MG63 (cell line): ENCODE measurements around the gene ARHGAP22. TPM values are rescaled to one million over a fixed set of nuclear protein-coding genes. Genes with fewer than 3 reads are reported as not detected.

Source experiments
- DNase-seq: peaks from one replicate; pipeline ENCODE4 v3.0.0-alpha.2; 2020
- H3K27me3 ChIP-seq: fragments of 250-450 bp; sonication (Bioruptor Pico); 2 replicates; pipeline ENCODE4 v1.5.1; 2020; ENCODE audit warnings: mild to moderate bottlenecking, moderate library complexity
- H3K36me3 ChIP-seq: fragments of 250-450 bp; sonication (Bioruptor Pico); 2 replicates; pipeline ENCODE4 v1.5.1; 2020; ENCODE audit warnings: mild to moderate bottlenecking, moderate library complexity
- H3K4me3 ChIP-seq: fragments of 250-450 bp; sonication (Bioruptor Pico); 2 replicates; pipeline ENCODE4 v1.5.1; 2020; ENCODE audit warnings: mild to moderate bottlenecking, moderate library complexity
- H3K9me3 ChIP-seq: fragments of 250-450 bp; sonication (Bioruptor Pico); 2 replicates; pipeline ENCODE4 v1.5.1; 2020; ENCODE audit warnings: mild to moderate bottlenecking, moderate library complexity
- total RNA-seq: library from RNA; depleted of rRNA; stranded (reverse); fragments of >200 nt; shearing (Covaris generic); gene quantifications from 2 replicates; pipeline ENCODE4 v1.2.3, GENCODE V29; 2014; ENCODE audit warnings: low replicate concordance

The ARHGAP22 gene
- total RNA-seq, 1 experiment from 2014 or later = 23.2 TPM

GRCh38 chr10:48554656-48555055 lies 50.2 kb downstream of the ARHGAP22 start:
- DNase-seq = no peak
- no peak overlapping the region for H3K4me3 ChIP-seq

GRCh38 chr10:48554246-48554645 lies 50.6 kb downstream of the ARHGAP22 start:
- no peak overlapping the region for H3K4me3 ChIP-seq
- H3K27me3 ChIP-seq = no peaks in the 10 kb centered on the region
- no peak for DNase-seq
- no peaks in the 10 kb centered on the region for H3K9me3 ChIP-seq
- H3K36me3 ChIP-seq = no peaks in the 10 kb centered on the region; the same call in 1 of the 2 replicates

More at GRCh38 chr10:48554656-48555055, 50.2 kb downstream of the ARHGAP22 start:
- no peaks in the 10 kb centered on the region for H3K9me3 ChIP-seq
- H3K36me3 ChIP-seq = no peaks in the 10 kb centered on the region; the same call in 1 of the 2 replicates
- no peaks in the 10 kb centered on the region for H3K27me3 ChIP-seq

GRCh38 chr10:48552946-48553564 lies 51.8 kb downstream of the ARHGAP22 start:
- no peak overlapping the region for H3K4me3 ChIP-seq
- no peaks in the 10 kb centered on the region; the same call in 1 of the 2 replicates for H3K36me3 ChIP-seq
- H3K9me3 ChIP-seq = no peaks in the 10 kb centered on the region
- no peak for DNase-seq
- H3K27me3 ChIP-seq = no peaks in the 10 kb centered on the region

GRCh38 chr10:48551861-48552591 lies 52.8 kb downstream of the ARHGAP22 start:
- H3K36me3 ChIP-seq = no peaks in the 10 kb centered on the region; the same call in 1 of the 2 replicates
- no peak overlapping the region for H3K4me3 ChIP-seq
- no peaks in the 10 kb centered on the region for H3K27me3 ChIP-seq
- H3K9me3 ChIP-seq = no peaks in the 10 kb centered on the region
- peak; percentile 48 for DNase-seq

- no peak overlapping the region for H3K4me3 ChIP-seq
- DNase-seq = no peak
- H3K27me3 ChIP-seq = no peaks in the 10 kb centered on the region
- no peaks in the 10 kb centered on the region; the same call in 1 of the 2 replicates for H3K36me3 ChIP-seq
- H3K9me3 ChIP-seq = no peaks in the 10 kb centered on the region
Measured at GRCh38 chr10:48550977-48551376, 53.9 kb downstream of the ARHGAP22 start.

- no peak for DNase-seq
- H3K4me3 ChIP-seq = no peak overlapping the region
- H3K27me3 ChIP-seq = no peaks in the 10 kb centered on the region
- H3K36me3 ChIP-seq = no peaks in the 10 kb centered on the region; the same call in 1 of the 2 replicates
- H3K9me3 ChIP-seq = no peaks in the 10 kb centered on the region
Measured at GRCh38 chr10:48550071-48550691, 54.7 kb downstream of the ARHGAP22 start.

DNA sequence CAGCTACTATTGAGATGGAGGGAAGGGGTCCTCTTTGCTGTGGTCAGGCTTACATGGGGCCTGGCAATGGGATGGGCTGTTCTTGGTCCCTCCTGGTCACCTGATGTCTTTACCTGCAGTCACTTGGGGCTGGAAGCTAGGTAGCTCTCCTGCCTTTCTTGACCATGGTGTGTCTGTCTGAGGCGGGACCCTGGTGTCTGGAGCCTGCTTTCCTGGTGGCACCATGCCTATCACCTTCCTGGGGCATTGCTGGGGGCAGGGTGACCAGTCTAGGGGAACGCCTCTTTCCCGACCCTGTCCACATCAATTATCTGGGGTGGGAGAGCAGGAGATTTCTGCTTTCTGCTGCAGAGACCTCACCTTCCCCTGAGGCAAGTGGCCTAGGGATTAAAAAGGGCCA lies 55.6 kb downstream of the ARHGAP22 start:
- Histone ChIP-seq H3K36me3 (no peaks in the 10 kb centered on the region; the same call in 1 of the 2 replicates), H3K9me3 (no peaks in the 10 kb centered on the region), H3K4me3 (no peak overlapping the region), H3K27me3 (no peaks in the 10 kb centered on the region)
- no peak for DNase-seq

DNA sequence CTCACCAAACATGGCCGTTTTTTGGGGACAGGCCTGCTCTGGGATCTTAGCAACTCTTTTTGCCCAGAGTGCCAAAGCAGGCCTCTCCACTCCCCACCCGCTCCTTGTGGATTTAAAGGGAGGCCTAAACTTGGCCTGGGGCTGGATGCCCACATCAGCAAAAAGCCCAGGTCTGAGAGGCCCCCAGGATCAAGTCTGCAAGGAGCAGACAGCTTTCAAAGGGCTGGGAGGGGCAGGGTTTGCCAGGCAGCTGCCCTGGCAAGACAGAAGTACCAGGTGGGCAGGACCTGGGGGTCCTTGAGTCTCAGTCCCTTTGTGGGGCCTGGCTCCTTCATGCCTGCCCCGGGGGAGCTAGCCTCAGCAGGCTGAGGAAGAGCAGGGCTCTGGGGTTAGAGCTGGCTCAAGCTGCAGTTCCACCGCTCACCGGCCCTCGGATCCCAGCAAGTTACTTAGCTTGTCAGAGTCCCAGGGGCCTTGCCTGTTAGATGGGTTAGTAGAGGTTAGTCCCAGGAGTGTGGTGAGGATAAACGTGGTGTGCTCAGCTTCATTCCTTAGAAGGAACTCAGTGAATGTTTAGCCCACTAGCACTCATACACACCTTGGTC lies 56.2 kb downstream of the ARHGAP22 start:
- no peak overlapping the region for H3K4me3 ChIP-seq
- H3K27me3 ChIP-seq = no peaks in the 10 kb centered on the region
- no peaks in the 10 kb centered on the region for H3K9me3 ChIP-seq
- H3K36me3 ChIP-seq = no peaks in the 10 kb centered on the region; the same call in 1 of the 2 replicates
- no peak for DNase-seq

GRCh38 chr10:48547981-48548380 lies 56.9 kb downstream of the ARHGAP22 start:
- no peak for DNase-seq
- Histone ChIP-seq H3K36me3 (no peaks in the 10 kb centered on the region; the same call in 1 of the 2 replicates), H3K4me3 (no peak overlapping the region), H3K9me3 (no peaks in the 10 kb centered on the region), H3K27me3 (no peaks in the 10 kb centered on the region)

- no peak for DNase-seq
- H3K27me3 ChIP-seq = no peaks in the 10 kb centered on the region
- no peaks in the 10 kb centered on the region for H3K9me3 ChIP-seq
- H3K36me3 ChIP-seq = no peaks in the 10 kb centered on the region; the same call in 1 of the 2 replicates
- H3K4me3 ChIP-seq = no peak overlapping the region
Measured at GRCh38 chr10:48547061-48547895, 57.6 kb downstream of the ARHGAP22 start.

DNA sequence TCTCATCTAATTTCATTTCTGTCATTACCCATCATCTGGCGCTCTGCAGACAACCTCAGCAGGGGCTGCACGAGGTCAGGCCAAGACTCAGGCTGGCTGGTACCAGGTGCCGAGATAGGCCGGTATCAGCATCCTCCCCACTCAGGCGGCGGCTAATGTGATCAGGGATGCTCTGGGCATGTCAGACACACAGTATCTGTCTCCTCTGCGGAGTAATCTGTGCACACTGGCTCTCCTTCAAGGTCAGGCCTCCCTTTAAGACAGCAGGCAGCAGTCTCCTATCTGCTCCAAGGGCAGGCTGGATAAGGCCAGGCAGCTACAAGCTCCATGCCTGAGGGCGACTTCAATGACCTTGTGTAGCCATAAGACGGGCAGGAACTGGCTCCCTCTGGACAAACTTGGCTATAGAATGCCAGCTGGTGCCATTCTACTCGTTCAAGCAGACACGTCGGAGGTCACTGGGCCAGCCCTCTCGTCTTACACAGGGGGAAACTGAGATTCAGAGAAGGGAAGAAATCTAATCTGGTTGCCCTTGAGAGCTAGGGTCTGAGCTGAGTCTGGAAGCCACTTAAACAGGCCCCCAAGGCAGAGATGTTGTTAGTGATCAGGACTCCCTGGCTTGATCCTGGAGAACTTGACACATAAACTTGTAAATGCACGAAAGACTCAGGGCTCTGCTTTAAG lies 59.3 kb downstream of the ARHGAP22 start:
- H3K36me3 ChIP-seq = no peaks in the 10 kb centered on the region; the same call in 1 of the 2 replicates
- H3K9me3 ChIP-seq = no peaks in the 10 kb centered on the region
- H3K4me3 ChIP-seq = no peak overlapping the region
- no peak for DNase-seq
- no peaks in the 10 kb centered on the region for H3K27me3 ChIP-seq

GRCh38 chr10:48543182-48543844 lies 61.6 kb downstream of the ARHGAP22 start:
- Histone ChIP-seq H3K36me3 (no peaks in the 10 kb centered on the region), H3K27me3 (no peaks in the 10 kb centered on the region), H3K4me3 (no peak overlapping the region), H3K9me3 (no peaks in the 10 kb centered on the region)
- no peak for DNase-seq

DNA sequence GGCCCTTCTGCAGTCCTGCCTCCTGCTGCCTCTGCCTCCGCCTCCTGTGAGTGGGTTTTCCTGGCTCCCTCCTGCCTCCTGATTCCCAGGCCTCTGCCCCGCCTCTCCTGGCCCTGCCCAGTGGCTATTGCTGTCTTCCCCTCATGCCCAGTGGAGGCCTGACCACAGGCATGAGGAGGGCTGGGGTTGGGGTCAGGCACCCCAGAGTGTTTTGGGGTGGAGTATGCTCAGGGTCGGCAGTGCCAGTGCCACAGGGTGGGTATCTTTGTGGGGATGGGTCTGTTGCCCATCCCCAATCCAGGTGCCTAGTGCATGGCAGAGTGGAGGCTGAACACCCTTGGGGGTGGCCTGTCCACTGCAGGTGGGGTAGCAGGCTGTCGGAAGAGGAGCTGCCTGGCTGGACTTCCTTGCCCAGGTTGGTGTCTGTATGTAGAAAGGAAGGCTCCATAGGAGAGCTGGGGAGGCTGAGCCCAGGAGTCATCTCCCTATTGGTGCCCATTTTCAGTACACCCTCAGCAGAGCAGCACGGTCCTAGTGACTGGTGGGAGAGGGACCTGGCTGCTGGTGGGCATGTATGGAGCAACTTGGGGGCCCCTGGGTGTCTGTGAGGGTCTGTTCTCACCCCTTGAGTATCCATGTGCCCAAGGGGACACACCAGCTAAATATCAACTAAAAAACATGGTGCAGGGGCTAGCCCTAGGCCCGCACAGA lies 62.2 kb downstream of the ARHGAP22 start:
- Histone ChIP-seq H3K4me3 (no peak overlapping the region), H3K36me3 (no peaks in the 10 kb centered on the region), H3K9me3 (no peaks in the 10 kb centered on the region), H3K27me3 (no peaks in the 10 kb centered on the region)
- DNase-seq = no peak

DNA sequence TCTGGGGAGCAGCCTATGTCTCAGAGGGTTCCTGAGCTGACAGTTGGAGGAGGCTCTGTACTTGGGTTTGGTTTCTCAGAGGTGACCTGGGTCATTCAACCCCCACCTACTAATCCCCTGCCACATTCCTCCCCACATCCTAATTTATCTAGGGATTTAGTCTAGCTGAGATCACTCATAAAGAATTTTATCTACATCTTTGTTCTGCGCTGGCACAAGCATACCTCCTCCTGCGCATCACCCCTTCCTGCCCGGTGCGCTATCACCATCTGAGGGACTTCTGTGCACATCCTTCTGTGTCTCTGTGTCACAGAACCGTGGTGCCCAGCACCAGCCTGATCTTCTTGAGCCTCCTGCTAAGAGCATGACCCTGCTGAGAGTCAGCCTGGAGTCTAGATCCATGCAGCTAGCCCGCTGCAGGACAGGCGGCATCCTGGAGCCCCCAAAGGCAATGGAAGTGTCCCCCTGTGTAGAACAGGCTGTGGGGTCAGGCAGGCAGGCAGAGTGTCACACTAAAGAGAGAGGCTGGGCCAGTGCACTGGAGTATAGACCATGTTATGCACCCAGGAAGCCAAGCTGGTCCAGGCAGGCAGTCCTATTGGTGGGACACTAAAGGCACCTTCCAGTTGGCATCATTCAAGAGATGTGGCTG lies 63.6 kb downstream of the ARHGAP22 start:
- H3K9me3 ChIP-seq = no peaks in the 10 kb centered on the region
- no peaks in the 10 kb centered on the region for H3K27me3 ChIP-seq
- no peaks in the 10 kb centered on the region for H3K36me3 ChIP-seq
- no peak overlapping the region for H3K4me3 ChIP-seq
- DNase-seq = no peak
